Stimulated activated CD8-positive, alpha-beta memory T cell treated with anti-CD3 and anti-CD28 coated beads, Interleukin-15, amount 100 ng/mL, for 1 hour (primary cell): ENCODE data around the gene PREX1.
"Not testable (repeated sequence)": the region's sequence is repeated elsewhere in the genome, so short reads cannot be mapped to it uniquely, and the experiment has no call there.

Experiments used
- DNase-seq: peaks from one replicate; pipeline ENCODE4 v3.0.0-alpha.2; 2020; ENCODE audit warnings: low read depth

PREX1 gene, protein sequence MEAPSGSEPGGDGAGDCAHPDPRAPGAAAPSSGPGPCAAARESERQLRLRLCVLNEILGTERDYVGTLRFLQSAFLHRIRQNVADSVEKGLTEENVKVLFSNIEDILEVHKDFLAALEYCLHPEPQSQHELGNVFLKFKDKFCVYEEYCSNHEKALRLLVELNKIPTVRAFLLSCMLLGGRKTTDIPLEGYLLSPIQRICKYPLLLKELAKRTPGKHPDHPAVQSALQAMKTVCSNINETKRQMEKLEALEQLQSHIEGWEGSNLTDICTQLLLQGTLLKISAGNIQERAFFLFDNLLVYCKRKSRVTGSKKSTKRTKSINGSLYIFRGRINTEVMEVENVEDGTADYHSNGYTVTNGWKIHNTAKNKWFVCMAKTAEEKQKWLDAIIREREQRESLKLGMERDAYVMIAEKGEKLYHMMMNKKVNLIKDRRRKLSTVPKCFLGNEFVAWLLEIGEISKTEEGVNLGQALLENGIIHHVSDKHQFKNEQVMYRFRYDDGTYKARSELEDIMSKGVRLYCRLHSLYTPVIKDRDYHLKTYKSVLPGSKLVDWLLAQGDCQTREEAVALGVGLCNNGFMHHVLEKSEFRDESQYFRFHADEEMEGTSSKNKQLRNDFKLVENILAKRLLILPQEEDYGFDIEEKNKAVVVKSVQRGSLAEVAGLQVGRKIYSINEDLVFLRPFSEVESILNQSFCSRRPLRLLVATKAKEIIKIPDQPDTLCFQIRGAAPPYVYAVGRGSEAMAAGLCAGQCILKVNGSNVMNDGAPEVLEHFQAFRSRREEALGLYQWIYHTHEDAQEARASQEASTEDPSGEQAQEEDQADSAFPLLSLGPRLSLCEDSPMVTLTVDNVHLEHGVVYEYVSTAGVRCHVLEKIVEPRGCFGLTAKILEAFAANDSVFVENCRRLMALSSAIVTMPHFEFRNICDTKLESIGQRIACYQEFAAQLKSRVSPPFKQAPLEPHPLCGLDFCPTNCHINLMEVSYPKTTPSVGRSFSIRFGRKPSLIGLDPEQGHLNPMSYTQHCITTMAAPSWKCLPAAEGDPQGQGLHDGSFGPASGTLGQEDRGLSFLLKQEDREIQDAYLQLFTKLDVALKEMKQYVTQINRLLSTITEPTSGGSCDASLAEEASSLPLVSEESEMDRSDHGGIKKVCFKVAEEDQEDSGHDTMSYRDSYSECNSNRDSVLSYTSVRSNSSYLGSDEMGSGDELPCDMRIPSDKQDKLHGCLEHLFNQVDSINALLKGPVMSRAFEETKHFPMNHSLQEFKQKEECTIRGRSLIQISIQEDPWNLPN (N-terminal part only)

DNA sequence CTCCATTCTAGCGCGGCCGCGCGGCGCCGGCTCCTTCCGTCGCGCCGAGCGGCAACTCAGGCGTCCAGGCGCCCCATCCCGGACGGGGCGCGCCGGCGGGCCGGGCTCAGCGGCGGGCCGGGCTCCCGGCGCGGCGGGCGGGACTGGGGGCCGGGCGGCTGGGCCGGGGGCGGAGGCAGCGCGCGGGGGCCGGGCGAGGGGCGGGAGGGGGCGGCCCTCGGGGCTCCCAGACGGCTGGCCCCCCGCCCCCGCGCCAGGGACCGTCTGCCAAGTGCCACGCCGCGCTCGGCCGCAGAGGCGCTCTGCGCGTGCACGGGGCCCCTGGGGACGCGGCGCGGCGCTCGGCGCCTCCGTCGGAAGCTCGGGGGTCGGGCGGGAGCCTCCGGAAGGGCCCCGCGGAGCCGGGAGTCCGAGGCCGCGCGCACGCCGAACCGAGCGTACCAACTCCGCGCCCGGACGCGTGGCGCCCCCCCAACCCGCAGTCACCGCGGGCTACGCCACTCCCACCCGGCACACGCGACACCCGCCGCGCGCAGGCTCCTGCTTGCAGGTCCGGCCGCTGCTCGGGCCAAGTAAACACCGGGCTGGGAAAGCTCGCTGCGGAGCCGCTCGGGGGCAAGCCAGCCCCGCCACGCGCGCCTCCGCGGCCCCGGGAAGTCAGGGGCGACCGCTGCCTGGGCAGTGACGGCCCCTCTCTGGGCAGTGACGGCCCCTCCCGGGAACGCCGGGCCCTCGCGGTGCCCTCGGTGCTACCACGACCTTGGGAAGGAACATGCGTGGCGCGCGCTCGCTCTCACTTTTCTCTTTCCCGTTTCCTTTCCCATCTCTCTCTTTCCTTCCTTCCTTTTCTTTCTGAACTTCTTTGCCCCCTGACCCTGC, at the start of gene PREX1:
PREX1 (minus strand) TSS at position 145 of the 879 bp plus-strand sequence; CDS start at position 6, 139 bp downstream.
- DNase-seq, result peak; percentile 62

DNA sequence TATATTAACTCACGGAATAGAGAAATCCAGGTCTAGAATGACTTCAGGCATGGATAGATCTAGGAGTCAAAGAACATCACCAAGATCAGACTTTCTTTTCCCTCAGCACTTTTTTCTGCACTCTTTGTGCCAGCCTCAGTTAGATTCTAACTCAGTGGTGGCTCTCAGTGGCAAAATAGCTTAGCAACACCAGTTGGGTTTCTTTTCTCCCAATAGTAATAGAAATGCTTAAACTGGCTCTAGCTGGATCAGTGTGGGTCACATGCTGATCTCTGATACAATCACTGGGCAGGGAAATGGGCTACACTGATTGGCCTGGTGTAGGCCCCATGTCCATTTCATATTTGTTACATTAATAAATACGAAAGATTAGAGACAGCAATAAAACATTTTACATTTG, 49.5 kb upstream of the PREX1 start:
- no peak for DNase-seq

DNA sequence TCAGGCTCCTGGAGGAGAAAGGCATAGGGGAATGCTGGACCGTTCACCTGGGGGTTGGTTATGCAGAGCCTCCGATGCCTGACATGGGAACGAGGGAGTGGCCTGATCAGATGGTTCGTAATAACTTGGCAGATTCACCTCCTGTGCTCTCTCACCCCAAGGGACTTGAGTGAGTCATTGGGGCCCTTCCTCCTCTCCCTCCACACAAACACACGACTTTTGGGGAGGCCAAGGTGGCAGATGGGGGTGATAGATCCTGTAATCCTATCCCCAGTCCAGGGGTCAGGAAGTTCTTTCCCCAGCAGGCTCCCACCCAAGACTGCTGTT, 48.1 kb upstream of the PREX1 start:
- no peak for DNase-seq

DNA sequence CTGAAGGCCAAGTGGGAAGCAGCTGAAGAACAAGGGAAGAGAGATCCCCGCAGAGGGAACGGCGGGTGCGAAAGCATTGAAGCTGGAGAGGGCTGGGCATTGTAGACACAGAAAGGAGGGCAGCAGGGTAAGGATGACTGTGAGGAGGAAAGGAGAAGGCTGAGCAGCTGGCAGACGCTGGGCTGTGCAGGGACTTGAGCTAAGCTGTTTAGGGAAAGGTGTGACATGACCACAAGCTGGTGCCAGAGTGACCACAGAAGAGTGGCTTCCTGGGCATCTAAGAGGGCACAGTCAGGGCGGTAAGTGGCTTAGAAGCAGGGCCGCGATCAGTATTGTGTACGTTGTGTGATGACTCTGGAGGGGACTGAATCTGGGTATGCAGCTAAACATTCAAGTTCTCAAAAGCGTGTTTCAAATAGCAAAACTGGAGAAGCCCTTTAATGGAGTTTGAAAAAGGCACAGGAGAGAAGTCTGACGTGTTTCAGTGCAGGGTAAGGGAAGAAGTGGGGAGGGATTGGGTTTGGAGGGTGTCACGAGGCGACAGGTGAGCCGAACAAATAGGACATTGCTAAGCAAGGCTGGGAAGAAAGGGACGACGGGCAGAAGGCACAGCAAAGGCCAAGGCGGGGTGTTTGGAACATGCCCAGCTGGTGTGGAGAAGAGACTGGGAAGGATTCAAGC, 47.6 kb upstream of the PREX1 start:
- DNase-seq, result no peak

DNA sequence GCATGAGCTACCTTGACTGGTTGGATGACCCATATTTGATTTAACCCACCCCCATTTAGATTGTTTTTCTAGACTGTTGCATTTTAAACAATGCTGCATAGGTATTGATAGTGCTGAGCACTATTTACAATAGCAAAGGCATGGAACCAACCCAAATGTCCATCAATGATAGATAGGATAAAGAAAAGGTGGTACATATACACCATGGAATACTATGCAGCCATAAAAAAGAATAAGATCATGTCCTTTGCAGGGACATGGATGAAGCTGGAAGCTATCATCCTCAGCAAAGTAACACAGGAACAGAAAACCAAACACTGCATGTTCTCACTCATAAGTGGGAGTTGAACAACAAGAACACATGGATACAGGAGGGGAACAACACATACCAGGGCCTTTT, 41.6 kb upstream of the PREX1 start:
- DNase-seq, result not testable (repeated sequence)

DNA sequence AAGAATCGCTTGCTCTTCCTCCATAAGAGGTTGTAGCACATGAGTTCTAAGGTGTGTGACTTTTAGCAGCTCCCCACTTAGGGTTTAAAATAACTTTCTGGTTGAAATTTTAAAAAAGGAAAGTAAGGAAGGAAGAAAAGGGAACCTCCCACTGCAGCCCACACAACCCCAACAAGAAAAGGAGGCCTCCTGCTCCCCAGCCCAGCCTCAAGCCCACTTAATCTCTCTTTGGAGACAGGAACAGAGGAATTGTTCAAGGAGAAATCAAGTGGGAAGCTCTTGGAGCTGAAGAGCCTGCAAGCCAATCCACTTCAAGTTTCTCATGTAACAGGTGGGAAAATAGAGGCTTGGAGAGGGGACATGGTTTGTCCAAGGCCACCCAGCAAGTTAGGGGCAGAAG, 39.1 kb upstream of the PREX1 start:
- DNase-seq, result no peak

DNA sequence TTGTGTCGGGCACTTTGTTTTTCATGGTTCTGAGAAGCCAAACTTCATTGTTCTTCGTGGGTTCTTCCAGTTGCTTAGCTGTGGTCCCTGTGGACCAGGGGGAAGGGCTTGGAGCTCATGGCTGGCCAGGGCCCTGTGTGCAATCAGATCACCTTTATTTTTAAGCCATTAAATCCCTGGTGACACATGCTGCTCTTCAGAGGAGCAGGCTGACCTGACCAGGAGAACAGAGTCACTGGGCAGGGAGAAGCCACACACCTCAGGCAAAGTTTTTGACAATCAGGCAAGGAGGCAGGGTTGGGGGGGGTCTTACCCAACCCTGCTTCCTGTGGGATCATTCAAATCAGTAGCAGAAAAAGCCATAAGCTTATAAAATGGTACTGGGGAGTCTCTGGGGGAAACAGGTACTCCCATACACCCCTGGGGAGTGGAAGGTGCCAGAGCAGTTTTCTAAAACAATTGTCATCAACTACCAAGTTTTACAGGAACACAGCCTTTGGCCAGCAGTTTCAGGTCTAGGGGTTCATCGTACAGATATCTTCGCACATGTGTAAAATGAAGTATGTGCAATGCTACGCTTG, 37.0 kb upstream of the PREX1 start:
- DNase-seq, result no peak

DNA sequence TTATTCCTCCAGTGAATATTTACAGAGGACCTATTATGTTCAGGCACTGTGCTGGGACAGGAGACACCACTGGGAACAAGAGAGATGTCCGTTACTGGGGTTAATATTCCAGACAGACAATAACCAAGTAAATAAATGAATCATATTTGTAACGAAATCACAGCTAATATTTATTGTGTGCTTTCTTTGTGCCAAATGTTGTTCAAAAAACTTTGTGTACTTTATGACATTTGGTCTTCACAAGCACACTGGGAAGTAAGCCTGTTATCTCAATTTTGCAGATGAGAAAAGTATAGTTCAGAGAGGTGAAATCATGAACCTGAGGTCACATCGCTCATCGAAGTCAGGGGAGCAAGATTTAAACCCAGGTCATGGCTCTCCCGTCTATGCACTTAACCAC, 36.5 kb upstream of the PREX1 start:
- no peak for DNase-seq

DNA sequence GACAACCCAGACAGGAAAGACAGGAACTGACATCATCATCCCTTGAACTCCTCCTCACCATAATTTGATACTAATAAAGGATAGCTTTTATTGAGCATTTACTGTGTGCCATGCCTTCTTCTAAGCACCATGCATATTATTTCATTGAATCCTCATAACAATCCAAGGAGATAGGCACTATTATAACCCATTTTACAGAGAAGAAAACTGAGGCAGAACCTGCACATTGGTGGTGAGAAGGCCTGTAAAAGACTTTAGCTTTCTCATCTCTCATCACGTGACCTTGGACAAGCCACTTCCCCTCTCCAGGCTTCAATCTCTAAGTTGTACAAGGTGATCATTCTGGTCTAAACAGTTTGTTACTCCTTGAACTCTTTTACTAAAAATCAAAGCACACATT, 34.5 kb upstream of the PREX1 start:
- no peak for DNase-seq

DNA sequence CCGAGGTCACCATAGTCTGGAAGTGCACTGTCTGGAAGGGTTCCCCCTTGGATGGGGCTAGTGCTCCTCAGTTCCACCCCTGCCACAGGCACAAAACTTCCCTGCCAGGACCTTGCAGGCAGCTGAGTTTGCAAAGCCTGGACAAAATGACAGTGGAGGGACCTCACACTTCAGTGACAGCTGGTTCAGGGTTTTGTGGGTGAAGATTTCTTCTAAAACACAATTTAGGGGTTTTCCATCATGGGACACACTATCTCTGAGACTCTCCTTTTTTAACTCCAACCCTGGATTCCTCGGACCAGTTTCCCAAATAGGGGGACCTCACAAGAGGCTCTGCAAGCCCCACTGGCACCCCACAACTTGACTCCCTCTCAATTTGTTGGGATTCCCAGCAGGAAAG, 33.6 kb upstream of the PREX1 start:
- no peak for DNase-seq

DNA sequence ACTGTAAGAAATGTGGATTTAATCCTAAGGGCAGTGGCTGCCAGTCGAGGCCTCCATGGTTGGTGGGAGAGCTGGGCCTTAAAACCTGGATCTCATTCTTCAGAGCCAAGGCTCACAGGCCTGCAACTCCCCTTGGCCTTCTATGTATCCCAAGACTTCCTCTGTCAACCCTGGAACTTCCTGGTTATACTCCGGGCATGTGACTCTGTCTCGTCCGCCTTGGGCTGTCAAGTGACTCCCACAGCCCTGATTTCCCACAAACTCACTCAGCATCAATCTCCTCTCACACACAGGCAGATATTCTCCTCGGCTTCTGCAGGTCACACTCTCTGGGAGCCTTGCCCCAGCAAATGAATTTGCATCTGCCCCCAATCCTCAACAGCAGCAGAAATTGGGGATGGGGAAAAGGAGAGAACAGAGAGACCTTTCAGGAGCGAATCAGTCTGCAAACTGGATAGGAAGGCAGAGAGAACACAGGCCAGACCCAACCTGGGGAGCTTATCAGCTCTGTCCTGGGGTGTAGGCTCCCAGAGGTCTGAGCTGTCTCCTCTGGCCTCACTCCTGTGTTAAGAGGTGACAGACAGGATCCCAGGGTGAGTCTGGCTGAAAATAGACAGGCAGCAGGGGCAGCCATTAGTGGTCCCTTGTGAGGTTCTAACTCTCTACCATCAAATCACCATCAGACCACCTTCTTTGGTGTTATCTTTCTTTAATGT, 30.4 kb upstream of the PREX1 start:
- no peak for DNase-seq

DNA sequence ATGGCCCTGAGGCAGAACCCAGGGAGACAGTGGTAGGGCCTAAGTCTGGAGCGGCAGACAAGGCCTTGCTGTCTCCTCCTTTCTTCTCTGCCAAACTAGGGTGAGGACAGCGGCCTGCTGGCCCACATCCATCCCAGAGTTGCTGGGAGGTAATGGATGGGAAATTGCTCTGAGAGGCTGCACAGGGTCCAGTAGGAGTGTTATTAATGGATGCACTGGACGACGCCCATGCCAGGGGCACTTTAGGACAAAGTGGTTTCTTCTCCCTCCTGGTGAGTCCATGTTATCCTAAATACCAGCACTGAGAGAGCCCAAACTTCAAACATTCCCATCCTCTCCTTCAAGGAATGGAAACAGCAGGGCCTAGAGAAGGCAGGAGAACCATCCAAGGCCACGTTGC, 28.3 kb upstream of the PREX1 start:
- no peak for DNase-seq

DNA sequence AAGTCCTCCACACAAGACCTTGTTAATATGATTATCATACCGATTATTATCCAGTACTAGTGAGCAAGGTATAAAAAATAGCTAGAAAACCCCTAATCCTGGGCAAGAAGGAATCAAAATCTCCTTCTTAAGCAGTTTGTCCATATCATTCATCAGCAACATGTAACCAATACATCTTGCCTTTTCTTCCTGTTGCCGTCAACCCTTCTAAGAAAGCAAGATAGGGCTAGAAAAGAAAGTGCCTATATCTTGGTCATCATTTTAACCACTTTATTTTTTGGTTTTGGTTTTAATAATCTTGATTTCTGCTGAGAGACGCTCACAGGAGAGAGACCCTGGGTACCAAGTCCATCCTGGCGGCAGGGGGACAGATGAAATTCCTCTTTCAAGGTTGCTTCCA, 27.2 kb upstream of the PREX1 start:
- DNase-seq, result no peak

DNA sequence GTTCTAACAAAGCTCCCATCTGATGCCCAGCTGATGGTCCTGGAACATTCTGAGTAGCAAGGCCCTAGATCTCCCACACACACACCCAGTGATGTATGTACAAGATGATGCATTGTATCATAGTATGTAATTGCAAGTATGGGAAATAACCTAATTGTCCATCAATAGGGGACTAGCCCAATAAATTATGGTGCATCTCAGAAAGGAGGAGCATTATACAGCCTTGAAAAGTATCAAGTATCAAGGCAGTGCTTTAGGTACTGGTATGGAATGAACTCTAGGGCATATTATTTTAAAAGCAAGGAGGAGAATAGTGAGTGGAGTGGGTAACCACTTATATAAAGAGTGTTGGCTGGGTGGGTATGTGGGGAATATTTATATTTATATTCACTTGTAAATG, 24.8 kb upstream of the PREX1 start:
- no peak for DNase-seq

DNA sequence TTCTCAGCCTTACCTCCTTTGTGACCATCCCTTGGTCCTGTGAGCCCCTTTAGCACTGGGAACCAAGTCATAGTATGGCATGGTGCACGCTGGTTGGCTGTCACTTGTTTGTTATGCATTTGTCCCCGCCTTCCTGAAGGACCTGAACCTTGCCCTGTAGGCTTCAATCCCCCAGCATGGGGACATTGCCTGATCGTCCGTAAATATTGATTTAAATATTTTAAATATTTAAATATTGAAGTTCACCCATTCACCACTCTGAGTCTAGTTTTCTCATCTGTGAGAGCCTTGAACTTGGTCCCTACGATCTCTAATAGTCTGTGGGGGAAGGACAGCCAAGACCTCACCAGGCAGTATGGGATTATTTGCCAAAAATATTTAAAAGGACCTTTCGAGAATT, 23.8 kb upstream of the PREX1 start:
- no peak for DNase-seq

DNA sequence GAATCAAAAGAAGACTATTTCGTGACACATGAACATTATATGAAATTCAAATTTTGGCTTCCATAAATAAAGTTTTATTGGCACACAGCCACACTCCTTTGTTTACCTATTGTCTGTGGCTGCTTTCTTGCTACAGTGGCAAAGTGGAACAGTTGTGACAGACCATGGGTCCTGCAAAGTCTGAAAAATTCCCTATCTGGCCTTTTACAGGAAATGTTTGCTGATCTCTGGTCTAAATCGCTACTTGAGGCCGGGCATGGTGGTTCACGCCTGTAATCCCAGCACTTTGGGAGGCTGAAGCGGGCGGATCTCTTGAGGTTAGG, 23.1 kb upstream of the PREX1 start:
- DNase-seq, result no peak

DNA sequence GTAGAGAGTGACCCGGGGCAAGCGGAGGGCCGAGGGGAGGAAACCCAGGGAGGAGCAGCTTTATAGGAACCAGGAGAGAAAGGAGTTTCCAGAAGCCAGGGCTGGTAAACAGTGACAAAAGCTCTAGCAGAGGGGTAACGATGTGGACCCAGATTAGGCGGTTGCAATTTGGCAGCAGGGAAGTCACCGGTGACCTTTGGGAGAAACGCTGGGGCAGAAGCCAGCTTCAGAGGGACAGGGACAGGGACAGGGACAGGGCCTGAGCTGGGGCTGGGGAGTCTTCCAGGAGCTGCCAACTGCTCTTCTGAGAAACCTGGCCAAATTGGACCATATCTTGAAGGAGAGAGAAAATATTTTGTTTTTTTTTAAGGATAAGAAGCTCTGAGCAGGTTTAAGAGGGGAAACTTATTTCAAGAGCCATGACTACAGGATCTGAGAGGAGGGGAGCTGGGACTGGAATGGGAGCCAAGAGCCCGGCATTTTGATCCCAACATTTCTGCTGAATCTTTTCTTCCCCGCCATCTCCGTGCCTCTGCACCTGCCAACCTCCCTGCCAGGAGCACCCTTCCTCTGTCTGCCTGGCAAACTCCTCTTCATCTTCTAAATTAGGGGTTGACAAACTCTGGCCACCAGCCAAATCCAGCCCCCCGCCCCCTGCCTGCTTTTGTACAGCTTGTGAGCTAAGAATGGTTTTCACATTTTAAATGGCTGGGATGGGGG, 22.6 kb upstream of the PREX1 start:
- DNase-seq, result no peak

DNA sequence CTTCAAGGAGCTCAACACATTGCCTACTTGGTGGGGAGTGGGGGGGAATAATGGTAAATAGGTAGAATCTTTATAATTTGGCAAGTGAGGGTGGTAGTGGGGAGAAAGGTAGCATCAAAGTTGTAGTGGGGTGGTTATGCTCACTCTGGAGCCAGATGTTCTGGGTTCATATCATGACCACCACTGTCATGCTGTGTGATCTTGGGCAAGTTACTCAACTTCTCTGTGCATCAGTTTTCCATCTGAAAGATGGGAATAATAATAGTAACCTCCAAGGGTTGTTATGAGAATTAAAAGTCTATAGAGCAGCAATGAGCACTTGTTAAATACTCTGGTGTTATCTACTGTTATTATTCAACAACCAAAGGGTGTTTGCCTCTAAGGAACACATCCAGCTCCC, 22.0 kb upstream of the PREX1 start:
- DNase-seq, result no peak

DNA sequence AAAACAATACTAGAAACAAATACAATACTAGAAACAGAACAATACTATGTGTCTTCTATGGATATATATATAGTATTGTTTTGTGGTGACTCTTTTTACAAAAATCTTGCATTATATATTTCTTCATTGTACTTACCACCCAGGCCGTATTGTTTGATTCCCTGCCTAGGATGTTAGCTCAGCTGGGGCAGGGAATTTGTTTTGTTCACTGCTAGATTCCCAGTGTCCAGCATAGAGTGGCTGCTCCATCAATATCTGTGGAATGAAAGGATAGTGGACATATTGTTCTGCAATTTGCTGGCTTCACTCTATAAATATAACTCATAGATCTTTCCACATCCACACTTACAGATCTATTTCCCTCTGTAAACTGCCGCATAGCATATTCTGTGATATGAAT, 21.5 kb upstream of the PREX1 start:
- DNase-seq, result no peak
